PC-3 (cell line): ENCODE data around the gene NTM. TPM values are rescaled to one million over a fixed set of nuclear protein-coding genes. Genes with fewer than 3 reads are reported as not detected.

Source experiments
- ATAC-seq: fragments of 200-7000 bp; cut with Tn5 transposase; 2 replicates; pipeline ENCODE4 v1.9.1; 2020; ENCODE audit warnings: mild to moderate bottlenecking, moderate library complexity
- BruUV-seq: library from RNA; stranded (reverse); fragments of 400-500 nt; replicated peaks from 2 replicates; lab custom pipeline; 2021; lab: Mats Ljungman, UMichigan
- CTCF ChIA-PET: fragments of 300-600 bp; sonication (Branson Sonifier 250); formaldehyde crosslinking; loops from one replicate; lab custom pipeline; 2022; ENCODE audit warnings: antibody characterized with exemption; lab: Charles Lee
- POLR2A ChIA-PET: fragments of 300-600 bp; sonication (Branson Sonifier 250); formaldehyde crosslinking; loops from one replicate; lab custom pipeline; 2022; ENCODE audit warnings: antibody characterized with exemption; ENCODE audit not compliant: unreplicated experiment; lab: Charles Lee
- DNase-seq: peaks from one replicate; pipeline ENCODE4 v3.0.0-alpha.2; 2015
- H2AFZ ChIP-seq: fragments of 300-600 bp; sonication (generic); 2 replicates; pipeline ENCODE4 v1.6.0; 2016; ENCODE audit warnings: antibody characterized with exemption, low read length
- H3F3A ChIP-seq: fragments of 300-600 bp; sonication (generic); one replicate; pipeline ENCODE4 v1.6.0; 2017; ENCODE audit warnings: antibody characterized with exemption, low read length, control low read depth, mild to moderate bottlenecking; ENCODE audit not compliant: unreplicated experiment
- H3K27ac ChIP-seq: fragments of 300-600 bp; sonication (generic); 2 replicates; pipeline ENCODE4 v1.5.1; 2016; ENCODE audit warnings: mild to moderate bottlenecking, low read length
- H3K27me3 ChIP-seq: fragments of 300-600 bp; sonication (generic); 2 replicates; pipeline ENCODE4 v1.6.1; 2016; ENCODE audit warnings: low read length, mixed read lengths
- H3K36me3 ChIP-seq: fragments of 300-600 bp; sonication (generic); 2 replicates; pipeline ENCODE4 v1.6.1; 2016; ENCODE audit warnings: low read depth, mixed run types, low read length, mixed read lengths
- H3K4me1 ChIP-seq: fragments of 300-600 bp; sonication (generic); 2 replicates; pipeline ENCODE4 v1.5.1; 2016; ENCODE audit warnings: low read length; ENCODE audit not compliant: insufficient read depth
- H3K4me2 ChIP-seq: fragments of 300-600 bp; sonication (generic); 2 replicates; pipeline ENCODE4 v1.6.0; 2016; ENCODE audit warnings: low read length
- H3K4me3 ChIP-seq: fragments of 300-600 bp; sonication (generic); 2 replicates; pipeline ENCODE4 v1.5.1; 2016; ENCODE audit warnings: mild to moderate bottlenecking, low read length, mixed read lengths
- H3K79me2 ChIP-seq: fragments of 300-600 bp; sonication (generic); 2 replicates; pipeline ENCODE4 v1.6.1; 2017; ENCODE audit warnings: low read length, mixed read lengths
- H3K9ac ChIP-seq: fragments of 300-600 bp; sonication (generic); 2 replicates; pipeline ENCODE4 v1.6.0; 2016; ENCODE audit warnings: mild to moderate bottlenecking, low read length
- H3K9me2 ChIP-seq: fragments of 300-600 bp; sonication (generic); replicated peaks from 2 replicates; pipeline ENCODE4 v1.6.1; 2016; ENCODE audit warnings: mixed run types, low read length, mixed read lengths
- H3K9me3 ChIP-seq: fragments of 300-600 bp; sonication (generic); 2 replicates; pipeline ENCODE4 v1.6.1; 2016; ENCODE audit warnings: low read length, mixed read lengths
- H4K20me1 ChIP-seq: fragments of 300-600 bp; sonication (generic); 2 replicates; pipeline ENCODE4 v1.6.1; 2016; ENCODE audit warnings: low read length, mixed read lengths
- CTCF ChIP-seq: fragments of 300-600 bp; sonication (generic); conservative IDR thresholded peaks from 2 replicates; pipeline ENCODE4 v1.5.1; 2017; ENCODE audit warnings: antibody characterized with exemption, low read depth, mild to moderate bottlenecking, low read length
- EZH2 ChIP-seq: fragments of 300-600 bp; sonication (generic); IDR thresholded peaks from one replicate; pipeline ENCODE4 v1.6.1; 2017; ENCODE audit warnings: antibody characterized with exemption, mild to moderate bottlenecking, low read length; ENCODE audit not compliant: unreplicated experiment
- EZH2phosphoT487 ChIP-seq: fragments of 300-600 bp; sonication (generic); IDR thresholded peaks from 2 replicates; pipeline ENCODE4 v1.6.1; 2018; ENCODE audit warnings: mild to moderate bottlenecking, antibody characterized with exemption, low read length, borderline replicate concordance
- intact Hi-C: fragments of 100-400 bp; cut with micrococcal nuclease; formaldehyde crosslinking; loops from 2 replicates; pipeline ENCODE4 v1.9.0; 2023
- total RNA-seq: library from RNA; depleted of rRNA; stranded (reverse); fragments of >200 nt; gene quantifications from 2 replicates; pipeline ENCODE4 v1.2.3, GENCODE V29; 2014

The NTM gene
- total RNA-seq, 1 experiment from 2014 or later, result not detected

- Histone ChIP-seq H2AFZ (no peak overlapping the region), H3K4me3 (no peak overlapping the region), H3K4me2 (no peak overlapping the region), H3F3A (no peaks in the 10 kb centered on the region), H3K36me3 (no peaks in the 10 kb centered on the region), H4K20me1 (no peaks in the 10 kb centered on the region), H3K27ac (no peak overlapping the region), H3K4me1 (no peaks in the 10 kb centered on the region), H3K9ac (no peak overlapping the region), H3K27me3 (no peaks in the 10 kb centered on the region), H3K9me2 (no peaks in the 10 kb centered on the region), H3K79me2 (no peaks in the 10 kb centered on the region), H3K9me3 (peaks cover 6% of the 10 kb centered on the region; the same call in 1 of the 2 replicates)
- TF ChIP-seq EZH2phosphoT487 (no peak), EZH2 (no peak), CTCF (no peak)
- BruUV-seq, result no TSS peak
- DNase-seq, result no peak
- CTCF ChIA-PET, result no interaction called here
- intact Hi-C loops, result no loop called here
- ATAC-seq, result no peak
- POLR2A ChIA-PET, result no interaction called here
Observed at GRCh38 chr11:132036746-132037466, 666.5 kb downstream of the NTM start.

- ATAC-seq (no peak), DNase-seq (no peak)
- CTCF ChIA-PET, result no interaction called here
- intact Hi-C loops, result no loop called here
- no peaks in the 10 kb centered on the region for H3K9me2 ChIP-seq
- H3K4me1 ChIP-seq, result no peaks in the 10 kb centered on the region
- no peaks in the 10 kb centered on the region for H3K27me3 ChIP-seq
- no peak overlapping the region for H3K27ac ChIP-seq
- no peak overlapping the region for H3K4me3 ChIP-seq
- peaks cover 11% of the 10 kb centered on the region; the same call in 1 of the 2 replicates for H3K9me3 ChIP-seq
- POLR2A ChIA-PET, result no interaction called here
- no TSS peak for BruUV-seq
- H4K20me1 ChIP-seq, result no peaks in the 10 kb centered on the region
- no peaks in the 10 kb centered on the region for H3K36me3 ChIP-seq
- no peak overlapping the region for H2AFZ ChIP-seq
- H3K79me2 ChIP-seq, result no peaks in the 10 kb centered on the region
- no peak for TF ChIP-seq EZH2
- TF ChIP-seq EZH2phosphoT487, result no peak
- no peak for TF ChIP-seq CTCF
- no peak overlapping the region for H3K4me2 ChIP-seq
- H3K9ac ChIP-seq, result no peak overlapping the region
- H3F3A ChIP-seq, result no peaks in the 10 kb centered on the region
Observed at GRCh38 chr11:132037467-132037862, 667.0 kb downstream of the NTM start.

GRCh38 chr11:132037956-132038355, 667.5 kb downstream of the NTM start:
- no peaks in the 10 kb centered on the region for H3K79me2 ChIP-seq
- ChIA-PET POLR2A (no interaction called here), CTCF (no interaction called here)
- intact Hi-C loops, result no loop called here
- ATAC-seq, result no peak
- no peaks in the 10 kb centered on the region for H3K36me3 ChIP-seq
- H3K4me2 ChIP-seq, result no peak overlapping the region
- no peaks in the 10 kb centered on the region for H3K4me1 ChIP-seq
- H3K9me2 ChIP-seq, result no peaks in the 10 kb centered on the region
- no peak for DNase-seq
- H3K9ac ChIP-seq, result no peak overlapping the region
- no TSS peak for BruUV-seq
- no peaks in the 10 kb centered on the region for H3K27me3 ChIP-seq
- TF ChIP-seq EZH2phosphoT487 (no peak), EZH2 (no peak), CTCF (no peak)
- H2AFZ ChIP-seq, result no peak overlapping the region
- H3K4me3 ChIP-seq, result no peak overlapping the region
- H4K20me1 ChIP-seq, result no peaks in the 10 kb centered on the region
- peaks cover 13% of the 10 kb centered on the region; the same call in 1 of the 2 replicates for H3K9me3 ChIP-seq
- H3F3A ChIP-seq, result no peaks in the 10 kb centered on the region
- H3K27ac ChIP-seq, result no peak overlapping the region
